Lower lobe of right lung (tissue), 2 donors: ENCODE data around the gene NOSIP. TPM values are rescaled to one million over a fixed set of nuclear protein-coding genes. Genes with fewer than 3 reads are reported as not detected.

Experiments used
- ATAC-seq, 2 donors: fragments of 200-7000 bp; cut with Tn5 transposase; one replicate each; pipeline ENCODE4 v1.9.1; 2020 to 2022; ENCODE audit warnings: mild to moderate bottlenecking in 2 of 2, moderate library complexity in 2 of 2
- DNase-seq: peaks from one replicate; pipeline ENCODE4 v3.0.0-alpha.2; 2020
- H3K27ac ChIP-seq: fragments of 200-600 bp; one replicate; pipeline ENCODE4 v1.8.0; 2022
- H3K27me3 ChIP-seq: fragments of 200-600 bp; one replicate; pipeline ENCODE4 v1.8.0; 2022; ENCODE audit warnings: low read depth
- H3K36me3 ChIP-seq: fragments of 200-600 bp; one replicate; pipeline ENCODE4 v1.8.0; 2022; ENCODE audit warnings: mild to moderate bottlenecking
- H3K4me1 ChIP-seq: fragments of 200-600 bp; one replicate; pipeline ENCODE4 v1.8.0; 2022
- H3K4me3 ChIP-seq: fragments of 200-600 bp; one replicate; pipeline ENCODE4 v1.8.0; 2022; ENCODE audit warnings: mild to moderate bottlenecking
- H3K9me3 ChIP-seq: fragments of 200-600 bp; one replicate; pipeline ENCODE4 v1.8.0; 2022
- intact Hi-C: fragments of 100-400 bp; cut with DNase I; formaldehyde crosslinking; loops from one replicate; pipeline ENCODE4 v1.11.0; 2022
- total RNA-seq: library from RNA; stranded (reverse); fragmentation: NEBNext Ultra II Directional; extraction: Animal tissue kit (Norgen Biotek cat#: 25700); gene quantifications from one replicate; pipeline ENCODE4 v1.2.1, GENCODE V29; 2021
- TF ChIP-seq, protein P1 (sequence below): fragments of 200-600 bp; IDR thresholded peaks from one replicate; pipeline ENCODE4 v1.8.0; 2022; ENCODE audit warnings: antibody characterized with exemption, mild to moderate bottlenecking
- donor health status: DM: no; HTN: yes; CAD: no; lungs with severe emphysema.

Gene NOSIP
- total RNA-seq, 1 donor from 2014 or later: 47.2 TPM

DNA sequence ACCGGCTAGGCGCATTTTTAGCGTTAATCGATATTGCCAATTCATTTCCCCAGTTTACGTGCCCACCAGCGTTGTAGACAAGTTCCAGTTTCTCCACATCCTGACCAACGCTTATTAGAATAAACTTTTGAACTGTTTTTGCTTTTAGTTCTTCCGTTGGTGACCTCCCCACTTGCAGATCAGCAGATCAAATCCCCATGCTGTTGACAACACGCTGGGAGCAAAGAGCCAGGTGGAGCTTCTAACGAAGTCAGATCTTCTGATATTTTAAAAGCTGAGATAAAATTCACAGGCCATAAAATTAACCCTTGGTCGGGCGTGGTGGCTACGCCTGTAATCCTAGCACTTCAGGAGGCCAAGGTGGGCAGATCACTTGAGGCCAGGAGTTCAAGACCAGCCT, 31.3 kb downstream of the NOSIP start:
- Histone ChIP-seq H3K4me3 (no peak overlapping the region), H3K36me3 (no peaks in the 10 kb centered on the region), H3K27me3 (no peaks in the 10 kb centered on the region), H3K27ac (no peak overlapping the region), H3K9me3 (no peaks in the 10 kb centered on the region), H3K4me1 (peaks cover 19% of the 10 kb centered on the region)
- TF ChIP-seq, protein P1, sequence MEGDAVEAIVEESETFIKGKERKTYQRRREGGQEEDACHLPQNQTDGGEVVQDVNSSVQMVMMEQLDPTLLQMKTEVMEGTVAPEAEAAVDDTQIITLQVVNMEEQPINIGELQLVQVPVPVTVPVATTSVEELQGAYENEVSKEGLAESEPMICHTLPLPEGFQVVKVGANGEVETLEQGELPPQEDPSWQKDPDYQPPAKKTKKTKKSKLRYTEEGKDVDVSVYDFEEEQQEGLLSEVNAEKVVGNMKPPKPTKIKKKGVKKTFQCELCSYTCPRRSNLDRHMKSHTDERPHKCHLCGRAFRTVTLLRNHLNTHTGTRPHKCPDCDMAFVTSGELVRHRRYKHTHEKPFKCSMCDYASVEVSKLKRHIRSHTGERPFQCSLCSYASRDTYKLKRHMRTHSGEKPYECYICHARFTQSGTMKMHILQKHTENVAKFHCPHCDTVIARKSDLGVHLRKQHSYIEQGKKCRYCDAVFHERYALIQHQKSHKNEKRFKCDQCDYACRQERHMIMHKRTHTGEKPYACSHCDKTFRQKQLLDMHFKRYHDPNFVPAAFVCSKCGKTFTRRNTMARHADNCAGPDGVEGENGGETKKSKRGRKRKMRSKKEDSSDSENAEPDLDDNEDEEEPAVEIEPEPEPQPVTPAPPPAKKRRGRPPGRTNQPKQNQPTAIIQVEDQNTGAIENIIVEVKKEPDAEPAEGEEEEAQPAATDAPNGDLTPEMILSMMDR: no peak
- intact Hi-C loops: no loop called here
- no peak for ATAC-seq
- DNase-seq: no peak

DNA sequence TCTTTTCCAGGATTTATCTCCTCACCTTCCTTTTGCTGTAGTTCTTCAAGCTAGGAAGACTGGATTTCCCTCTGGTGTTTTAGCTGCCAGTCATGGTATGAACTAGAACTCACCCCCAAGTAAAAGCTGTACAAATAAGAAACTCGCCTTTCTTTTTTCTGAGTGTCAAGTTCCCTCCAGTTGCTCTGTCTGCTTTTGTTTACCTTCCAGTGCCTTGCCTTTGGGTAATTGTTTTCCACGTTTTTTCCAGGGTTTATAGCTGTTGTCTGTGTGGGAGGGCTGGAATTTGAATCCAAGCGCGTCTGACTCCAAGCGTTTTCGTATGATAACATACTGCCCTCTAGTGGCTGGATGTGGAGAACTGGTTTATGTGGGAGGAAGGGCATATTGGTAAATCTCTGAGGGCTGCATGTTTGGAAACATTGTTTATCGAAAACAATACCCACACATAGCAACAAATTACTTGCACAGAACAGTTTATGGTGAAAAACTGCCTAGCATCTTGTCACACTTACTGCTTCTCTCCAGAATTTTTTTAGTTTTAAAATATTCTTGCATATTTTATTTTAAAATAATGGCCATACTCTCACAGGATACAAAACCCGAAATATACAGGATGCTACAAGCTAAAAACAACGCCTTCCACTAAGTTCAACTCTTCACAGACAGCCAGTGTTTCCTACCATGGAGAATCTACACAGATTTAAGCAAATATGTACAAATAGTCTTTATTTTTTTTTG, 33.4 kb downstream of the NOSIP start:
- TF ChIP-seq, protein P1: peak; percentile 86
- Histone ChIP-seq H3K4me1 (peaks cover 9% of the 10 kb centered on the region), H3K36me3 (peaks cover 8% of the 10 kb centered on the region), H3K27me3 (no peaks in the 10 kb centered on the region), H3K4me3 (no peak overlapping the region), H3K9me3 (no peaks in the 10 kb centered on the region), H3K27ac (no peak overlapping the region)
- intact Hi-C loops: no loop called here
- DNase-seq: no peak
- ATAC-seq: peak; percentile 88 to 89

DNA sequence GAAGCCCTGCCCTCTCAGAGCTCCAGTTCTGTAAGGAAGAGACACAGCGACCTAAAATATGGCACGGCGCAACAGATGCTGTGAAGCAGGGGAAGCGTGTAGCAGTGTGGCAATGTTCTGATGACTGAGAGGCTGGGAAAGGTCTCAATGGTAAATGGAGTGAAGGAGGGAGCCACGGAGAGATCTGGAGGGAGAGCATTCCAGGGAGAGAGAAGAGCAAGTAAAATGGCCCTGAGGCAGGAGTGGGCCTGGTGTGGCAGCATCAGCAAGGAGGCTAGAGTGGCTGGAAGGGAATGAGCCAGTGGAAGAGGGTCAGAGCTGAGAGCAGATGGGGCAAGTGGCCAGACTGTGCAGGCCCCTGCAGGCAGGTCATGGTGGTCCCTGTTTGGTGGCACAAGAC, 36.2 kb downstream of the NOSIP start:
- DNase-seq (no peak), ATAC-seq (no peak)
- Histone ChIP-seq H3K27ac (no peak overlapping the region), H3K4me1 (peaks cover 9% of the 10 kb centered on the region), H3K27me3 (no peaks in the 10 kb centered on the region), H3K4me3 (no peak overlapping the region), H3K36me3 (peaks cover 10% of the 10 kb centered on the region), H3K9me3 (no peaks in the 10 kb centered on the region)
- intact Hi-C loops: no loop called here
- TF ChIP-seq, protein P1: no peak

DNA sequence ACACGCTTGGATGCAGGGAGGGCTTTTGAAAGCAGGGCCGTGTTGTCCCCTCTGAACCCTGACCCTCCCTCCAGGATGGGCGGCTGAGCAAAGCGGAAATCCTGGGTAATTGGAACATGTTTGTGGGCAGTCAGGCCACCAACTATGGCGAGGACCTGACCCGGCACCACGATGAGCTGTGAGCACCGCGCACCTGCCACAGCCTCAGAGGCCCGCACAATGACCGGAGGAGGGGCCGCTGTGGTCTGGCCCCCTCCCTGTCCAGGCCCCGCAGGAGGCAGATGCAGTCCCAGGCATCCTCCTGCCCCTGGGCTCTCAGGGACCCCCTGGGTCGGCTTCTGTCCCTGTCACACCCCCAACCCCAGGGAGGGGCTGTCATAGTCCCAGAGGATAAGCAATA, 37.3 kb downstream of the NOSIP start:
- Histone ChIP-seq H3K36me3 (peaks cover 19% of the 10 kb centered on the region), H3K9me3 (no peaks in the 10 kb centered on the region), H3K4me3 (no peak overlapping the region), H3K4me1 (peaks cover 9% of the 10 kb centered on the region), H3K27ac (no peak overlapping the region), H3K27me3 (no peaks in the 10 kb centered on the region)
- DNase-seq (no peak), ATAC-seq (no peak)
- intact Hi-C loops: no loop called here
- TF ChIP-seq, protein P1: no peak

DNA sequence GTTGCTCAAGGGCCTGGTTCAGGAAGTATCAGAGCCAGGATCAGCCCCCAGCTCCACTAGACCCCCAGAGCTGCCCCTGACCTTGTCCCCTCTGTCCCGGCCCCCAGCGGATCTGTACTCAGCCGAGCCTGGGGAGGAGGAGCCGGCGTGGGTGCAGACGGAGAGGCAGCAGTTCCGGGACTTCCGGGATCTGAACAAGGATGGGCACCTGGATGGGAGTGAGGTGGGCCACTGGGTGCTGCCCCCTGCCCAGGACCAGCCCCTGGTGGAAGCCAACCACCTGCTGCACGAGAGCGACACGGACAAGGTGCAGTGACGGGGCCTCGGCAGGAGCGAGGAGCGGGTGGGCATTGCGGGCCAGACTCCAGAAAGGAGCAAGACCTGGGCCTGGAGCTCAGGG, 37.9 kb downstream of the NOSIP start:
- TF ChIP-seq, protein P1: no peak
- Histone ChIP-seq H3K4me3 (no peak overlapping the region), H3K36me3 (peaks cover 20% of the 10 kb centered on the region), H3K4me1 (peaks cover 9% of the 10 kb centered on the region), H3K9me3 (no peaks in the 10 kb centered on the region), H3K27me3 (no peaks in the 10 kb centered on the region), H3K27ac (no peak overlapping the region)
- ATAC-seq: peak in 1 of 2 donors; percentile 6
- intact Hi-C loops: no loop called here
- no peak for DNase-seq
